SHP77 treated with DMSO at 0.1 percent for 48 hours (cell line): ENCODE results near the gene KCNG2.

Experiments
- DNase-seq: peaks from one replicate; lab custom pipeline; 2025; lab: John Stamatoyannopoulos, UW

KCNG2 gene

GRCh38 chr18:79926715-79927606 is 129.2 kb downstream of the KCNG2 start:
- DNase-seq = no peak

GRCh38 chr18:79927607-79928562 is 130.1 kb downstream of the KCNG2 start:
- DNase-seq = no peak

GRCh38 chr18:79928563-79928960 is 130.8 kb downstream of the KCNG2 start:
- DNase-seq = no peak

GRCh38 chr18:79930020-79930642 is 132.4 kb downstream of the KCNG2 start:
- DNase-seq = no peak

GRCh38 chr18:79931475-79931874 is 133.7 kb downstream of the KCNG2 start:
- DNase-seq = no peak

GRCh38 chr18:79932907-79933306 is 135.2 kb downstream of the KCNG2 start:
- no peak for DNase-seq

- DNase-seq = no peak
Measured at GRCh38 chr18:79933765-79934164, 136.0 kb downstream of the KCNG2 start.

- no peak for DNase-seq
Measured at GRCh38 chr18:79934311-79935097, 136.8 kb downstream of the KCNG2 start.

GRCh38 chr18:79935098-79935480 is 137.4 kb downstream of the KCNG2 start:
- no peak for DNase-seq

GRCh38 chr18:79935499-79935898 is 137.8 kb downstream of the KCNG2 start:
- no peak for DNase-seq

- no peak for DNase-seq
Measured at GRCh38 chr18:79935925-79936324, 138.2 kb downstream of the KCNG2 start.

GRCh38 chr18:79936641-79937040 is 138.9 kb downstream of the KCNG2 start:
- no peak for DNase-seq

GRCh38 chr18:79937103-79937860 is 139.5 kb downstream of the KCNG2 start:
- DNase-seq = no peak

GRCh38 chr18:79938196-79938595 is 140.5 kb downstream of the KCNG2 start:
- DNase-seq = no peak

GRCh38 chr18:79939096-79939495 is 141.4 kb downstream of the KCNG2 start:
- DNase-seq = no peak

- no peak for DNase-seq
Measured at GRCh38 chr18:79940126-79940813, 142.5 kb downstream of the KCNG2 start.

- DNase-seq = no peak
Measured at GRCh38 chr18:79940814-79941472, 143.2 kb downstream of the KCNG2 start.

- no peak for DNase-seq
Measured at GRCh38 chr18:79941473-79942119, 143.9 kb downstream of the KCNG2 start.

GRCh38 chr18:79942211-79942610 is 144.5 kb downstream of the KCNG2 start:
- no peak for DNase-seq
